ENCODE measurements around the gene FXR2.

- no peak for TF ChIP-seq POLR2A (IDR thresholded peaks at IDR 0.05; ENCODE audit: low read length)
- TF ChIP-seq GATA1 (IDR thresholded peaks at IDR 0.05; ENCODE audit: low read depth, low read length) = no peak
Observed at GRCh38 chr17:7582396-7583252, 32.1 kb downstream of the FXR2 start.

Data from erythroblast (primary cell).